ENCODE data around the gene SAMD9L. TPM values are rescaled to one million over a fixed set of nuclear protein-coding genes. Genes with fewer than 3 reads are reported as not detected.

Gene SAMD9L
- total RNA-seq, result 1 to 10 TPM; 3.3 to 8.1 (median 4.1) TPM

GRCh38 chr7:93148144-93148543, at the start of gene SAMD9L:
Gene SAMD9L, minus strand, starts transcription at chr7:93148385. Its CDS starts 12,414 bp downstream, at chr7:93135971.
- H3K27me3 Mint-ChIP-seq (ENCODE audit: low read depth), result no peaks in the 10 kb centered on the region
- peaks cover 42% of the 10 kb centered on the region for H3K4me1 Mint-ChIP-seq (ENCODE audit: low read depth)
- DNase-seq (no peak), ATAC-seq (peak; percentile 56 to 64)
- H3K36me3 Mint-ChIP-seq (ENCODE audit: insufficient read depth), result peaks cover 22% of the 10 kb centered on the region
- no peaks in the 10 kb centered on the region for H3K9me3 Mint-ChIP-seq
- peak within 1 kb of the TSS; percentile 88 for H3K4me3 Mint-ChIP-seq

GRCh38 chr7:93196336-93196735, 48.2 kb upstream of the SAMD9L start:
- no peaks in the 10 kb centered on the region for H3K4me1 Mint-ChIP-seq (ENCODE audit: low read depth)
- DNase-seq, result no peak
- no peaks in the 10 kb centered on the region for H3K36me3 Mint-ChIP-seq (ENCODE audit: insufficient read depth)
- peaks cover 13% of the 10 kb centered on the region for H3K27me3 Mint-ChIP-seq (ENCODE audit: low read depth)
- H3K4me3 Mint-ChIP-seq, result no peak overlapping the region
- ATAC-seq, result no peak
- H3K9me3 Mint-ChIP-seq, result no peaks in the 10 kb centered on the region

DNA sequence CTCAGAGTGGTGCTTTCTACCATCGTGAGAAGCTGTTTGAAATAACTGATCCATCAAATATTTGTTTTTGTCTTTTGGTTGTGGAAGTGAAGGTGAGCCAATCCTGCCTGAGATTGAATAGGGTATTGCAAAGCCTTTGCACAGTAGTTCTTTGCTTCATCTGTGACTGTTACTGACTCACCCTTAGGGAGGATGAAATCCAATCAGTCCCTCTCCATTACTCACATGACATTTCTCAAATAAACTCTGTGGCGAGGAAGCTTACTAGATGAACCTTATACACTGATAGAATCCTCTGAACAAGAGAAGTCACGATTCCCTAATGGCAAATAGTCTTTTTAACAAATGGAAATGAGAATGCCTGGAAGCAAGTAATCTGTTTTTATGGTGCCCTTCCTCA, 46.2 kb upstream of the SAMD9L start:
- no peaks in the 10 kb centered on the region for H3K36me3 Mint-ChIP-seq (ENCODE audit: insufficient read depth)
- DNase-seq, result no peak
- H3K4me3 Mint-ChIP-seq, result no peak overlapping the region
- H3K27me3 Mint-ChIP-seq (ENCODE audit: low read depth), result peaks cover 24% of the 10 kb centered on the region
- no peak for ATAC-seq
- H3K4me1 Mint-ChIP-seq (ENCODE audit: low read depth), result no peaks in the 10 kb centered on the region
- H3K9me3 Mint-ChIP-seq, result no peaks in the 10 kb centered on the region

- H3K9me3 Mint-ChIP-seq, result no peaks in the 10 kb centered on the region
- ATAC-seq (no peak), DNase-seq (no peak)
- H3K4me3 Mint-ChIP-seq, result no peak overlapping the region
- no peaks in the 10 kb centered on the region for H3K4me1 Mint-ChIP-seq (ENCODE audit: low read depth)
- H3K27me3 Mint-ChIP-seq (ENCODE audit: low read depth), result peaks cover 32% of the 10 kb centered on the region
- H3K36me3 Mint-ChIP-seq (ENCODE audit: insufficient read depth), result no peaks in the 10 kb centered on the region
Observed at GRCh38 chr7:93188870-93189634, 40.9 kb upstream of the SAMD9L start.

DNA sequence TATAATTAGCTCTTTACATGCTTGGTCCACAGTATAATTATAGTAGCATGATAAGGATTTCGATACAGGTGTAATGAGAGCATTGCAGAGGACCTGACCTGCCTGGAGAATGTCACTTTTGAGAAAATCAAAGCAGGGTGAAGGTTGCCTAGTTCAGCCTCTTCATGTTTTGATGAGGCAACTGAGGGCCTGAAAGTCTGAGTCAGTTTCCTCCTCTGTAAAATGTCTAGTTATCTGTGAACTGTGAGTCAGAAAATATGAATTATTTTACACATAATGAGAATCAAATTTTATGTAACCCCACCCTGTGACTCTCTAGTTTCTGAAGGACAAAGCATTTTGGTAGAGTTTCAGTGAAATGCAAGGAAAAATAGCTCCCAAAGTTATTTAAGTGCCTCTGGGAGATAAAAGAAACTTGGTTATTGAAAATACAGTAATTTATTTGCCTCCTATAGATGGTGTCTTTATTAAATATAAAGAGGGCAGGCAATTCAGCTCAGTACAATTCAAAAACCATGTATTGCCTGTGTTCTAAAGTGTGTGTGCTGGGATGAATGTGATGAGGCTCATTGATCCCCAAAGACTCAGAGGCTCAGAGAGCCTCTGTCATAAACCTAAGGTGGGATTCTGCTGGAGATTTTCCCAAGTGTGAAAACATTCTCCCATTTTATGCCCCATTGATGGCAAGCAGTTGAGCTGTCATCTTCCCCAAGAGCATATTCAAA, 37.3 kb upstream of the SAMD9L start:
- H3K4me3 Mint-ChIP-seq, result no peak overlapping the region
- DNase-seq, result no peak

GRCh38 chr7:93179173-93179572, 31.0 kb upstream of the SAMD9L start:
- H3K4me1 Mint-ChIP-seq (ENCODE audit: low read depth), result no peaks in the 10 kb centered on the region
- H3K36me3 Mint-ChIP-seq (ENCODE audit: insufficient read depth), result no peaks in the 10 kb centered on the region
- H3K4me3 Mint-ChIP-seq, result no peak overlapping the region
- H3K27me3 Mint-ChIP-seq (ENCODE audit: low read depth), result peaks cover 8% of the 10 kb centered on the region
- no peaks in the 10 kb centered on the region for H3K9me3 Mint-ChIP-seq
- ATAC-seq, result no peak
- DNase-seq, result no peak

More for the DNA sequence above, 37.3 kb upstream of the SAMD9L start:
- Mint-ChIP-seq H3K4me1 (ENCODE audit: low read depth) (no peaks in the 10 kb centered on the region), H3K9me3 (no peaks in the 10 kb centered on the region), H3K36me3 (ENCODE audit: insufficient read depth) (no peaks in the 10 kb centered on the region), H3K27me3 (ENCODE audit: low read depth) (peaks cover 23% of the 10 kb centered on the region)
- ATAC-seq, result peak; percentile 93 to 94

- H3K9me3 Mint-ChIP-seq, result no peaks in the 10 kb centered on the region
- H3K4me3 Mint-ChIP-seq, result no peak overlapping the region
- no peak for DNase-seq
- no peaks in the 10 kb centered on the region for H3K36me3 Mint-ChIP-seq (ENCODE audit: insufficient read depth)
- H3K27me3 Mint-ChIP-seq (ENCODE audit: low read depth), result peaks cover 10% of the 10 kb centered on the region
- no peak for ATAC-seq
- no peaks in the 10 kb centered on the region for H3K4me1 Mint-ChIP-seq (ENCODE audit: low read depth)
Observed at GRCh38 chr7:93178213-93178612, 30.0 kb upstream of the SAMD9L start.

- peaks cover 7% of the 10 kb centered on the region for H3K27me3 Mint-ChIP-seq (ENCODE audit: low read depth)
- no peak for ATAC-seq
Observed at GRCh38 chr7:93176992-93177580, 28.9 kb upstream of the SAMD9L start.

DNA sequence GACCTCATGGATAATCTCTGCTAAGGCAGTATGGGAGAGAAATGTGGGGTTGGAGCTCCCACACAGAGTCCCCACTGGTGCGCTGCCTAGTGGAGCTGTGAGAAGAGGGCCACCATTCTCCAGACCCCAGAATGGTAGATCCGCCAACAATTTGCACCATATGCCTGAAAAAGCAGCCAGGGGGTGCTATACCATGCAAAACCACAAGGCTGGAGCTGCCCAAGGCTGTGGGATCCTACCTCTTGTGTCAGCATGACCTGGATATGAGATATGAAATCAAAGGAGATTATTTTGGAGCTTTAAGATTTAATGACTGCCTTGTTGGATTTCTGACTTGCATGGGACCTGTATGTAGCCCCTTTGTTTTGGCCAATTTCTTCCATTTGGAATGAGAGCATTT, 27.0 kb upstream of the SAMD9L start:
- no peak for ATAC-seq
- H3K9me3 Mint-ChIP-seq, result peaks cover 13% of the 10 kb centered on the region

More at GRCh38 chr7:93176992-93177580, 28.9 kb upstream of the SAMD9L start:
- DNase-seq, result no peak
- peaks cover 2% of the 10 kb centered on the region for H3K36me3 Mint-ChIP-seq (ENCODE audit: insufficient read depth)
- no peaks in the 10 kb centered on the region for H3K4me1 Mint-ChIP-seq (ENCODE audit: low read depth)
- H3K4me3 Mint-ChIP-seq, result no peak overlapping the region
- peaks cover 1% of the 10 kb centered on the region for H3K9me3 Mint-ChIP-seq

GRCh38 chr7:93172683-93173082, 24.5 kb upstream of the SAMD9L start:
- Mint-ChIP-seq H3K4me3 (no peak overlapping the region), H3K36me3 (ENCODE audit: insufficient read depth) (peaks cover 3% of the 10 kb centered on the region), H3K27me3 (ENCODE audit: low read depth) (peaks cover 9% of the 10 kb centered on the region), H3K9me3 (peaks cover 26% of the 10 kb centered on the region), H3K4me1 (ENCODE audit: low read depth) (no peaks in the 10 kb centered on the region)
- DNase-seq (no peak), ATAC-seq (no peak)

More for the DNA sequence above, 27.0 kb upstream of the SAMD9L start:
- Mint-ChIP-seq H3K4me3 (no peak overlapping the region), H3K4me1 (ENCODE audit: low read depth) (no peaks in the 10 kb centered on the region), H3K27me3 (ENCODE audit: low read depth) (peaks cover 9% of the 10 kb centered on the region), H3K36me3 (ENCODE audit: insufficient read depth) (peaks cover 2% of the 10 kb centered on the region)
- no peak for DNase-seq

DNA sequence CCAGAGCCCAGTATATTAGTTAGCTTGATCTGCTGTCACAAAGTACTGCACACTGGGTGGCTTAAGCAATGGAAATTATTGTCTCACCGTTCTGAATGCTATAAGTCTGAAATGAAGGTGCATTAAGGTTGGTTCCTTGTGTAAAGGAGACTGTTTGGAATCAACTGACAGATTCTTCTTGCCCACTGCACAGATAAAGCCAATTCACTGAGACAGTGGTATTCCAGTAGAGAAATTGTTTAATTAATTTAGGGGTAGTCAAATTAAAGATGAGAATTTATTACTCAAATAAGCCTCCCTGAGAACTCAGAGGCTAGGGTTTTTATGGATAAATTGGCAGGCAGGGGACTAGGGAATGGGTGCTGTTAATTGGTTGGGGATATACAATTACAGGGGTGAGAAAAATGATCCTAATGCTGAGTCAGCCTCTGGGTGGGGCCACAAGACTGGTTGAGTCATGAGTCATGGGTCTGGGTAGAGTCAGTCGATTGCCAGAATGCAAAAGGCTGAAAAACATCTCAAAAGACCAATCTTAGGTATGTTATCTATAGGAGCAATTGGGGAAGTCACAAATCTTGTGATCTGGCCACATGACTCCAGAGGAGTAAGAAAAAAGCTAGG, 23.5 kb upstream of the SAMD9L start:
- DNase-seq, result no peak
- H3K27me3 Mint-ChIP-seq (ENCODE audit: low read depth), result peaks cover 5% of the 10 kb centered on the region
- no peak overlapping the region for H3K4me3 Mint-ChIP-seq
- H3K4me1 Mint-ChIP-seq (ENCODE audit: low read depth), result no peaks in the 10 kb centered on the region
- ATAC-seq, result no peak
- H3K36me3 Mint-ChIP-seq (ENCODE audit: insufficient read depth), result peaks cover 3% of the 10 kb centered on the region
- peaks cover 30% of the 10 kb centered on the region for H3K9me3 Mint-ChIP-seq

DNA sequence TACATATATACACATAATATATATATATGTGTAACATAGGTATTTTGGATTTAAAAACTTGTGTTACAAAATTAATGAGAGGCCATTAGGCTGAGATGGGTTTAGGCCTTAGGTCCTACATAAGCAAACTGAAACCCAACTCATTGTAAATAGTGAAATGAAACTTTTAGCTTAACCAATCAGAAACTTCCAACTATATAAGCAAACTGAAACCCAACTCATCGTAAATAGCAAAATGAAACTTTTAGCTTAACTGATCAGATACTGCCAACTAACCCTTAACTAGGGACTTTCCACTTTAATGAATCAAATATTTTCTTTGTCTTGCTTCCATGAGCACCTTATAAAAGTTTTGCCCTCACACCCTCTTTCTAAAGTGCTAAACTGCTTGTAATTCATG, 17.3 kb upstream of the SAMD9L start:
- DNase-seq, result no peak
- peaks cover 2% of the 10 kb centered on the region for H3K36me3 Mint-ChIP-seq (ENCODE audit: insufficient read depth)
- no peaks in the 10 kb centered on the region for H3K27me3 Mint-ChIP-seq (ENCODE audit: low read depth)
- H3K4me1 Mint-ChIP-seq (ENCODE audit: low read depth), result peaks cover 12% of the 10 kb centered on the region
- H3K4me3 Mint-ChIP-seq, result no peak overlapping the region
- ATAC-seq, result peak; percentile 65 to 73
- H3K9me3 Mint-ChIP-seq, result peaks cover 31% of the 10 kb centered on the region

- H3K4me1 Mint-ChIP-seq (ENCODE audit: low read depth), result peaks cover 12% of the 10 kb centered on the region
- H3K9me3 Mint-ChIP-seq, result peaks cover 31% of the 10 kb centered on the region
- ATAC-seq (no peak), DNase-seq (no peak)
- H3K36me3 Mint-ChIP-seq (ENCODE audit: insufficient read depth), result peaks cover 2% of the 10 kb centered on the region
- no peak overlapping the region for H3K4me3 Mint-ChIP-seq
- no peaks in the 10 kb centered on the region for H3K27me3 Mint-ChIP-seq (ENCODE audit: low read depth)
Observed at GRCh38 chr7:93164766-93165165, 16.6 kb upstream of the SAMD9L start.

DNA sequence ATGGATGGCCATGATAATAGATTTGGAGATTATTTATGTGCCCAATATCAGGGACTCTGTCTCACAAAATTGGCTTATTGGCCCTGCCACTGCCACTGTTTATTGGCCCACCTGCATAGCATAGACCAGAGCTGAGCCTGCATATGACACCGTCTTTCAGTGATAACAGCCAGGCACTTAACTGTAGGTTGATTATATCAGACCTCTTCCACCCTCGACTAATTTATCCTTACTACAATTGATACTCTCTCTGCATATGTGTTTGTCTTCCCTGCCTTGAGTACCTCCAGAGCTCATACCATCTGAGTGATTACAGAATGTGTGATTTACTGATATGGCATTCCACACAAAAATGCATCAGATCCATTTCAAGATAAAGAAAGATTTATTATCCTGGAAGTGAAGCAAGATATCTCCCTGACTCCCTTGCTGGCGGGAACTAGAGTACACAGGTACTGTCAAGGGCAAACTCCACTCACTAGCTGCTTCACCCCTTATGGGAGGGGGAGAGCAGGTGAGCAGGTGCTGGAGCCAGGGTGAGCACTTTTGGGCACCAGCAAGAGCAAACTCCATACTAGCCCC, 13.1 kb upstream of the SAMD9L start:
- no peaks in the 10 kb centered on the region for H3K27me3 Mint-ChIP-seq (ENCODE audit: low read depth)
- DNase-seq, result no peak
- peaks cover 15% of the 10 kb centered on the region for H3K9me3 Mint-ChIP-seq
- no peaks in the 10 kb centered on the region for H3K36me3 Mint-ChIP-seq (ENCODE audit: insufficient read depth)
- ATAC-seq, result no peak
- H3K4me1 Mint-ChIP-seq (ENCODE audit: low read depth), result peaks cover 12% of the 10 kb centered on the region
- H3K4me3 Mint-ChIP-seq, result no peak overlapping the region
